Dedifferentiated amniotic fluid mesenchymal stem cell (primary cell): ENCODE results near the gene FRYL.
"Not testable (repeated sequence)": the region's sequence is repeated elsewhere in the genome, so short reads cannot be mapped to it uniquely, and the experiment has no call there.

ENCODE experiments used
- DNase-seq: peaks from one replicate; pipeline ENCODE4 v3.0.0-alpha.2; 2016; ENCODE audit errors: extremely low spot score

FRYL gene

DNA sequence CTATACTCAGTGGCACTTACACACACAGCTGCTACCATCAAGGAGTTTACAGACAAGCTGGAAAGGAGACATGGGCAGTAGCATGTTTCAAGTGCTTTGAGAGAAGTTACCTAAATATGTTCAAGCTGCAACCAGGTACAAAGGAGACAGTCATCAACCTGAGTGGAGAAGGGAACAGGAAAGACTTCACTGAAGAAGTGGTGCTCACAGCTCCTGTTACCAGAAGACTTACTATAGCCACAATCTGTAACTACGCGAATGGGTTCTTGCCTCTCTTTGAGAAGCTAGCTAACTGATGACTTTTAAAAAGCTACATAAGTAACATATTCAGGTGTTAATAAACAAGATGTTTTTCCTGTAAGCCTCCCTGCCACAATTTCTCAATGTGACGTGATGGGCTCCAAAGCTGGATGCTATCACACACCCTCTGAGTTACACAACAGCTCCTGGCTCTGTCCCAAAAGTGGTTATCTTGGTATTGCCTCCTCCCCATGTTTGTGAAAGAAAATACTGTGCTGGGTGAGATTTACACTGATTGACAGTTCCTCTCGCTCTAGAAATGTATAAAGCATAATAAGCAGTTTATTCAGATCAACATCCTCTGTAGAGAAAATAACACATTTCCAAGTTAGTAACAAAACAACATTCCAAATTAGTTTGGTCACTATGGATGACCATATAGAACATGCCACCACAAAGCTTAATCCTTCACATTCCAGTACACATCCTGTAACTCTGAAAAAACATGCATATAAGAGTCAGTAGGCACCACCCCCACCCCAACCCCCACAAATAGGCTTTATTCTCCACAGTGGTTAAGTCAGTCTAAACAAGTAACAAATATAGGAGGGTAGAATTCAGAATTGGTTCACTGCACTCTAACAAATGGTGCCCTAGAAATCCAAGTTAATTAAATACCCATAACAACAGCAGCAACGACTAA is 81.8 kb downstream of the FRYL start:
- peak; percentile 72 for DNase-seq

DNA sequence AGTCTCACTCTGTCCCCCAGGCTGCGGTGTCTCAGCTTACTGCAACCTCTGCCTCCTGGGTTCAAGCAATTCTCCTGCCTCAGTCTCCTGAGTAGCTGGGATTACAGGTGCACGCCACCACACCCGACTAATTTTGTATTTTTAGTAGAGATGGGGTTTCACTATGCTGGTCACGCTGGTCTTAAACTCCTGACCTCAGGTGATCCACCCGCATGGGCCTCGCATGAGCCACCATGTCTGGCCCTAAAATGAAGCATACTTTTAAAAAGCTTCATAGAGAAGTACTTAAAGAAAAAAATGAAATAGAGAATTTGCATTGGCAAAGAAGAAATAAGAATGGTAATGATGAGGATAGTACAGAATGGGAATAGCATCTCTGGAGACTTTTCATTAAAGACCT is 82.6 kb downstream of the FRYL start:
- not testable (repeated sequence) for DNase-seq

DNA sequence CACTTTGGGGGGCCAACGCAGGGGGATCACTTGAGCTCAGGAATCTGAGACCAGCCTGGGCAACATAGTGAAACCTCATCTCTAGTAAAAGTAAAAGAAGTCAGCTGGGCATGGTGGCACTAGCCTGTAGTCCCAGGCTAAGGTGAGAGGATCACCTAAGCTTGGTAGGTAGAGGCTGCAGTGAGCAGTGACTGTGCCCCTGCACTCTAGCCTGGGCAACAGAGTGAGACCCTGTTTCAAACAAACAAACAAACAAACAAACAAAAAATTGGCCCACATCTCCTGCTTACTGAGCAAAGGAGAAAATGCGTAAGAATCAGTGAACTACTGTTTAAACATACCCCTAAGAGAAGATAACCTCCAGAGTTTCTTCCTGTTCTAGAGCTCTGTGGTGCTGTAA is 85.3 kb downstream of the FRYL start:
- DNase-seq = no peak

DNA sequence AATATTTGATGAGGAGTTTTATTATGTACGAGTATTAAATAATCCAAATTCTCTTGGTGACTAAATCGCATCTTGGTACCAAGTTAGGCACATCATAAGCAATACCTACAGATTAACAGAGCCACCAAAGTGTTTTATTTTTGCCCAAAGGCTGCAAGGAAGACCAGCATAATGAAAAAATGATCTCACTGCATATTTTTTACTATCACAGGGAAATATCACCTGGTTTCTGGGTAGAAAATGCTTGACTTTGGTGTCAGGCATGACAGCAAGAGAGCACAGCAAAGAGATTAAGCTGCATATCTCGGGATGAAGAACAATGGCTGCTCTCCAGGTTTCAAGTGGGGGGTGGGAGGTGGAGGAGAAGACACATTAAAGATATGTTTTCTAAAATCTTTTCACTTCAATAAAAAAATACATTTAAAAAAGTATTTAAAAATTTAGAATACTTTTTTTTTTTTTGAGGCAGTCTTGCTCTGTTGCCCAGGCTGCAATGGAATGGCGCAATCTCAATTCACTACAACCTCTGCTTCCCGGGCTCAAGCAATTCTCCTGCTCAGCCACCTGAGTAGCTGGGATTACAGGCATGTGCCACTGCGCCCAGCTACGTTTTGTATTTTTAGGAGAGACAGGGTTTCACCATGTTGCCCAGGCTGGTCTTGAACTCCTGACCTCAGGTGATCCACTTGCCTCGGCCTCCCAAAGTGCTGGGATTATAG is 86.1 kb downstream of the FRYL start:
- no peak for DNase-seq

DNA sequence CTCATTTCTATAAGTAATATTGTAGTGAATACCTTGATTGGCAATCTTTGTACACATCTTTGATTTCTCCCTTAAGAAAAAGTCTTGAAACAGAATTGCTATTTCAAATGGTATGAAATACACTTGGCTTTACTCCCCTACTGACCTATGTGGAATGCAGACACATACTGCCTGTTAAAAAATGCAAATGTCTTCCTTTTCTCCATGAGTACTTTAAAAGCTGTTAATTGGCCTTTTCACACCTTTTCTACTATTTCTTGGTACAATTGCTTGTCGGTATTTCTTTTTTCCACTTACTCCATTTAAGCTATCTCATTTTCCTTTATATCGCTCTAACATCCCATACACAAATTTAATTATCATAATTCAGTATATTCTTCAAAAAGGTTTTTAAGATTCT is 87.2 kb downstream of the FRYL start:
- no peak for DNase-seq

DNA sequence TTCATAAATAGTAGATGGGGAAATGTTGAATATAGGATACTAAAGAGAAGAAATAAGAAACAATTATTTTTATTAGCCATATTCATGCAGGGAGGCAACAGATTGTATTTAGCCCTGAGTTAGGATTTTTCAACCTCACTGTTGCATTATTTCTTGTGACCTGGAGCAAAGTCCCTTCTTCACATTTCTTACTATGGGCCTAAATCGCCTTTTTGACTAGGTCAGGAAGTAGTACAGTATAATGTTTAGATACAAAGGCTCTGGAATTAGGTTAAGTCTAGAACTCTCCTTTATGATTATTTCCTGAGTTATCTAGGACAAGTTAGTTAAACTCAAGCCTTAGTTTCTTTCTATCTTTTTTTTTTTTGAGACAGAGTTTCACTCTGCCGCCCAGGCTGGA is 88.0 kb downstream of the FRYL start:
- no peak for DNase-seq

GRCh38 chr4:48688953-48689352 is 91.1 kb downstream of the FRYL start:
- DNase-seq = no peak

GRCh38 chr4:48687313-48688051 is 92.6 kb downstream of the FRYL start:
- no peak for DNase-seq

DNA sequence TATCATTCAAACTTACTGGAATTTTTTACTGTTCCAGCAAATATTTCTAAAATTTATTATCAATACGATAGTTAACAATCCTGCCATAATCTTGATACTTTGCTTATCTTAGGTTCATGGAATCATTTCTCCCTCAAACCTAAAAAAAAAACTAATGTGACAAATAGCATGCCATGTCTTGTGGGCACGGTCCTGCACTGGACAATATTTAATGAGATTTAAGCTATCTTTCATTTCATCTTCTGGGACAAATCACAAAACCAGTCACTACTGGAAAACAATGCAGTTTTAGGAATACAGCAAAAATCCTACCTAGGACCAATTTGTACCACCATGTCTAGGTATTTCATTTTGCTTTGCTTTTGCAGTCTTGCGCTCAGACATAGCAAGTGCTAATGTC is 93.7 kb downstream of the FRYL start:
- DNase-seq = no peak

DNA sequence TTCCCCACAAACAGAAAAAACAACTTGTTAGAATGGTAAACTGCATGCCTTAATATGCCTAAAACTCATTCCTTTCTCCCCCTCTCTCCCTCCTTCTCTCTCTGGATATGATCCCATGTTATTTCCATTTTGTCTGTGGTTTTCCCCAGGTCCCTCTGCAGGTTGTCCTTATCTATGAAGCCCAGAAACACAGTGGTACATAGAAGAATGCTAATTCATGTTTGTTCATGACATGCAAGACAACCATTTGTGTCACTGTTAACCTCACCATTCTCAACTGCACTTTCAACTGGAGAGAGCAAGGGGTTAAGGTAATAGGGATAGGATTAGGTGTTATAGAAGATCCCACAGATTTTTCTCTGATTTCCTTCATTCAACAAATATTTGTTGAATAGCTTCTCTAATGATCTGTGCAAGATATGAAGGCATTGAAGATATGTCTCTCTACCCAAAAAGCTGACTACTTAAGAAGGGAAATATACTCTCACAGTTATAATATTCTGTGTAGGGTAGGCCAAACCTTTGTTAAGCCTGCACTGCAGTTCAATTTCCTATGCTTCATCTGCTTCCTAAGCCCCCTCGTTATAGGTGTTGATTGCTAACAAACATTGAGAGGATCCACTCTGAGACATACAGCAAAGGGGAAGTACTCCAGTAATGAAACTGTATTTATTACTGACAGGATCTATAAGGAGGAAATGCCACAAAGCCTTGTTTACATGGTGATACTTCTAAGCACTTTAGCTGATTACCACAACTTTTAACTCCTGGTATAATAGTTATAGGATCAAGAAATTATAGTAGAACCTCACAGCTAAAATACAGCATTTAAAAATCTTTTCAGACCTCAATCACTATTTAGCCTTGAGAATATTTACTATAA is 96.1 kb downstream of the FRYL start:
- DNase-seq = no peak

DNA sequence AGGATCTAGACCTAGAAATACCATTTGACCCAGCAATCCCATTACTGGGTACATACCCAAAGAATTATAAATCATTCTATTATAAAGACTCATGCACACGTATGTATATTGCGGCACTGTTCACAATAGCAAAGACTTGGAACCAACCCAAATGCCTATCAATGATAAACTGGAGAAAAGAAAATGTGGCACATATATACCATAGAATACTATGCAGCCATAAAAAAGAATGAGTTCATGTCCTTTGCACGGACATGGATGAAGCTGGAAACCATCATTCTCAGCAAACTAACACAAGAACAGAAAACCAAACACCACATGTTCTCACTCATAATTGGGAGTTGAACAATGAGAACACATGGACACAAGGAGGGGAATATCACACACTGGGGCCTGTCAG is 97.2 kb downstream of the FRYL start:
- DNase-seq = not testable (repeated sequence)

GRCh38 chr4:48681856-48682255 is 98.2 kb downstream of the FRYL start:
- DNase-seq = peak; percentile 20

- DNase-seq = no peak
Observed at GRCh38 chr4:48680848-48681568, 99.1 kb downstream of the FRYL start.

- no peak for DNase-seq
Observed at GRCh38 chr4:48673537-48673936, 106.5 kb downstream of the FRYL start.

DNA sequence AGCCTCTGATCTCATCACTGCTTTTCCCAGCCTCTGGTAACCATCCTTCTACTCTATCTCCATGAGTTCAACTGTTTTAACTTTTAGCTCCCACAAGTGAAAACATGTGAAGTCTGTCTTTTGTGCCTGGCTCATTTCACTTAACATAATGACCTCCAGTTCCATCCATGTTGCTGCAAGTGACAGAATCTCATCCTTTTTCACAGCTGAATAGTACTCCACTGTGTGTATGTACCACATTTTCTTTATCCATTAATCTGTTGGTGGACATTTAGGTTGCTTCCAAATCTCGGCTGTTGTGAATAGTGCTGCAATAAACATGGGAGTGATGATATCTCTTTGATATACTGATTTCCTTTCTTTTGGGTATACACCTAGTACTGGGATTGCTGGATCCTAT is 109.5 kb downstream of the FRYL start:
- DNase-seq = no peak

GRCh38 chr4:48669086-48669485 is 111.0 kb downstream of the FRYL start:
- DNase-seq = no peak

GRCh38 chr4:48668254-48669017 is 111.6 kb downstream of the FRYL start:
- DNase-seq = no peak

GRCh38 chr4:48667148-48667547 is 112.9 kb downstream of the FRYL start:
- no peak for DNase-seq

DNA sequence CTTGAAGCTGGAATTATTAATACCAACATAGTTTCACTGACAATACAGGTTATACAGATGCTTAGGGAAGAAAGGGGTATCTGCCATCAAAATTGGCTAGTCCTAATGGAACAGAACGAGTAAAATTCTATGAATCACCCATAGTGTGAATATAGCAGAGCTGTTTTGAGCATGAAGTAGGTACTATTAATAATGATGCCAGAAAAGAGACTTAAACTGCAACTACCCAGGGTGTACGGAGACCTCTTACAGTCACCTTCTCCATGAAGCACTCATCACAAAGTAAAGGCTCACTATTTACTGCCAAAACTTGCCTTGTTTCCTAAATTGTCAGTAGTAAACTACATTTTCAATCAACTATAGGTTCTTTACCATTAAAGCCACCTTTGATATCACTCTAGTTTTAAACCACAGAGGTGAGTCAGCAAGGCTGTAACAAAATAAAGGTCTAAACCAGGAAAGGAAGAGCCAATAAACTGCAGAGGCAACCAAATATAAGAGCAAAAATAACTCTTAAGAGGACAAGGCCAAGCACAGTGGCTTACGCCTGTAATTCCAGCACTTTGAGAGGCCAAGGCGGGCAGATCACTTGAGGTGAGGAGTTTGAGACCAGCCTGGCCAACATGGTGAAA is 114.4 kb downstream of the FRYL start:
- no peak for DNase-seq
